H1 (cell line): ENCODE data around the gene DOCK11. TPM values are rescaled to one million over a fixed set of nuclear protein-coding genes. Genes with fewer than 3 reads are reported as not detected.

ENCODE experiments used
- RAD21 ChIP-seq, 2 experiments: IDR thresholded peaks in 1 of 2; conservative IDR thresholded peaks in 1 of 2; 2 replicates each; pipeline ENCODE4 v1.6.1; 2011; ENCODE audit warnings: low read depth in 2 of 2, low read length in 2 of 2, improper control_type of control experiment in 1 of 2, inconsistent platforms in 1 of 2, mild to moderate bottlenecking in 1 of 2, moderate library complexity in 1 of 2
- SIRT6 ChIP-seq: IDR thresholded peaks from one replicate; pipeline ENCODE4 v1.7.1; 2012; ENCODE audit warnings: low read length, inconsistent platforms
- SP4 ChIP-seq: IDR thresholded peaks from 2 replicates; pipeline ENCODE4 v1.6.1; 2012; ENCODE audit warnings: low read length, inconsistent platforms
- SRF ChIP-seq: IDR thresholded peaks from 2 replicates; pipeline ENCODE4 v1.6.1; 2011; ENCODE audit warnings: mild to moderate bottlenecking, low read depth, low read length, moderate library complexity
- polyA plus RNA-seq, 7 experiments: library from polyadenylated mRNA; depleted of rRNA in 3 of 7; stranded (reverse) in 5 of 7; unstranded in 2 of 7; fragments of >200 nt in 5 of 7; fragments of 200-250 nt in 2 of 7; gene quantifications; 1 replicate in 5 of 7; 2 replicates in 1 of 7; 4 replicates in 1 of 7; pipeline versions ENCODE4 v1.2.1 to v1.2.3, GENCODE V29; 2011 to 2013; ENCODE audit warnings: missing spikeins in 2 of 7, mixed read lengths in 2 of 7
- total RNA-seq: library from RNA; stranded (reverse); fragmentation: NEBNext Ultra II Directional; extraction: Animal tissue kit (Norgen Biotek cat#: 25700); gene quantifications from 2 replicates; pipeline ENCODE4 v1.2.1, GENCODE V29; 2021

DOCK11 gene
- total and polyA plus RNA-seq, 2 of the 8 experiments (the other 6 are each of a cell fraction or from before 2014, with no cell fraction given): 4.9 to 12.0 TPM

DNA sequence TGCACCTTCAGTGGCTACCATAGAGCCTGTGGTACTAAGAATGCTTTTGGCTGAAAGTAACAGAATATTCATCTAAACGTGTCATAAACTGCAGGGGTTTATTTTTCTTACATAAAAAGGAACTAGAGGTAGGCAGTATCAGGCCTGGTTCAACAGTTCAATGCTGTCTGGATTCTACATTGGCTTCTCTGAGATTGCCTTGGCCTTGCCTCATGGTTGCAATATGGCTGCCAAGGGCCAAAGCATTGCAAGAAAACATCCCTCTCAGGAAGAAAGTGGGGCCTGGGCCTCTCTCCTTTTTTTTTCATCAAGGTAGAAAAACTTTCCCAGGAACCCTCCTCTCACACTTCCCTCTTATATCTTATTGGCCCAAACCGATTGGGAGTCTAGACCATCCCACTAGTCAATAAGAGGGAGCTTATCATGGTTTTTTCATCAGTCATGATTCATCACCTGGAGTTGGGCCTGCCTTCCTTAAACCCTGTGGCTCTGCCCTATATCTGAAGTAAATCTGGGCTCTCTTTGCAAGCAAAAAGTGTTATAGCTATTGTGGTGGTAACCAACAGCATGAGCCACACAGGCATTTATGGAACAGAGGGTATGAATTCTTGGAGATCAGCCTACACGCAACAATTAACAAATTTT lies 1.8 kb upstream of the DOCK11 start (continued):
- no peak for TF ChIP-seq SP4
- TF ChIP-seq SIRT6: no peak
- TF ChIP-seq SRF: no peak
- TF ChIP-seq RAD21 (IDR thresholded peaks at IDR 0.05 in 1 of 2, conservative IDR thresholded peaks at IDR 0.05 in 1 of 2; ENCODE audit: low read depth in 2 of 2, low read length in 2 of 2): no peak
